Activated naive CD4-positive, alpha-beta T cell treated with anti-CD3 and anti-CD28 coated beads for 36 hours (primary cell): ENCODE data around the gene RBKS. TPM values are rescaled to one million over a fixed set of nuclear protein-coding genes. Genes with fewer than 3 reads are reported as not detected.

Source experiments
- CTCF ChIA-PET: fragments of 350-600 bp; sonication (Branson Sonifier 250); formaldehyde crosslinking; loops from one replicate; lab custom pipeline; 2021; ENCODE audit warnings: antibody characterized with exemption; lab: Charles Lee
- DNase-seq: peaks from one replicate; pipeline ENCODE4 v3.0.0-alpha.2; 2020
- H3K27ac Mint-ChIP-seq: one replicate; pipeline ENCODE4 v1.8.0; 2021; ENCODE audit warnings: mild to moderate bottlenecking, mixed read lengths
- H3K27me3 Mint-ChIP-seq: one replicate; pipeline ENCODE4 v1.8.0; 2021; ENCODE audit warnings: low read depth, mixed read lengths
- H3K36me3 Mint-ChIP-seq: one replicate; pipeline ENCODE4 v1.8.0; 2021; ENCODE audit warnings: low read depth, mixed read lengths
- H3K4me1 Mint-ChIP-seq: one replicate; pipeline ENCODE4 v1.8.0; 2021; ENCODE audit warnings: low read depth, mixed read lengths
- H3K4me3 Mint-ChIP-seq: one replicate; pipeline ENCODE4 v1.8.0; 2021; ENCODE audit warnings: mild to moderate bottlenecking, moderate library complexity, mixed read lengths
- H3K9me3 Mint-ChIP-seq: one replicate; pipeline ENCODE4 v1.8.0; 2021; ENCODE audit warnings: mixed read lengths
- intact Hi-C: fragments of 100-400 bp; cut with micrococcal nuclease; formaldehyde crosslinking; loops from one replicate; pipeline ENCODE4 v1.15.1; 2023
- total RNA-seq, 2 experiments: library from RNA; stranded (reverse); gene quantifications; one replicate each; pipeline ENCODE4 v1.2.3, GENCODE V29; 2021

Gene RBKS
- total RNA-seq, 2 experiments from 2014 or later, result 1.1 to 1.2 TPM

GRCh38 chr2:27860111-27860510, 30.1 kb downstream of the RBKS start:
- H3K27me3 Mint-ChIP-seq, result no peaks in the 10 kb centered on the region
- no peak overlapping the region for H3K27ac Mint-ChIP-seq
- CTCF ChIA-PET, result no interaction called here
- H3K9me3 Mint-ChIP-seq, result peaks cover 7% of the 10 kb centered on the region
- intact Hi-C loops, result loop anchor here (1.0 kb wide), 1 partner anchor 42 kb away; no protein-coding TSS in a partner anchor
- peaks cover 19% of the 10 kb centered on the region for H3K4me1 Mint-ChIP-seq
- no peak overlapping the region for H3K4me3 Mint-ChIP-seq
- DNase-seq, result no peak
- no peaks in the 10 kb centered on the region for H3K36me3 Mint-ChIP-seq

GRCh38 chr2:27857417-27858172, 32.6 kb downstream of the RBKS start:
- Mint-ChIP-seq H3K4me1 (peaks cover 21% of the 10 kb centered on the region), H3K9me3 (peaks cover 7% of the 10 kb centered on the region), H3K36me3 (no peaks in the 10 kb centered on the region), H3K4me3 (no peak overlapping the region), H3K27me3 (no peaks in the 10 kb centered on the region), H3K27ac (no peak overlapping the region)
- intact Hi-C loops, result no loop called here
- CTCF ChIA-PET, result interaction anchor here (0.7 to 1.8 kb wide), 3 partner anchors 9 to 209 kb away, joined by 3 to 6 read pairs (median 3); no protein-coding TSS in a partner anchor
- DNase-seq, result no peak

- Mint-ChIP-seq H3K4me1 (peaks cover 21% of the 10 kb centered on the region), H3K36me3 (no peaks in the 10 kb centered on the region), H3K4me3 (no peak overlapping the region), H3K27ac (no peak overlapping the region), H3K9me3 (peaks cover 7% of the 10 kb centered on the region), H3K27me3 (no peaks in the 10 kb centered on the region)
- no peak for DNase-seq
- intact Hi-C loops, result no loop called here
- CTCF ChIA-PET, result interaction anchor here (0.7 to 1.8 kb wide), 3 partner anchors 9 to 210 kb away, joined by 3 to 6 read pairs (median 3); no protein-coding TSS in a partner anchor
Measured at GRCh38 chr2:27856956-27857355, 33.2 kb downstream of the RBKS start.

- Mint-ChIP-seq H3K9me3 (peaks cover 7% of the 10 kb centered on the region), H3K27me3 (no peaks in the 10 kb centered on the region), H3K27ac (no peak overlapping the region), H3K36me3 (no peaks in the 10 kb centered on the region), H3K4me3 (no peak overlapping the region), H3K4me1 (peaks cover 21% of the 10 kb centered on the region)
- DNase-seq, result no peak
- intact Hi-C loops, result no loop called here
- CTCF ChIA-PET, result interaction anchor here (0.8 to 1.8 kb wide), 3 partner anchors 8 to 151 kb away, joined by 3 to 6 read pairs (median 3); no protein-coding TSS in a partner anchor
Measured at GRCh38 chr2:27856386-27856785, 33.8 kb downstream of the RBKS start.

GRCh38 chr2:27855476-27855875, 34.7 kb downstream of the RBKS start:
- intact Hi-C loops, result no loop called here
- Mint-ChIP-seq H3K36me3 (no peaks in the 10 kb centered on the region), H3K4me3 (no peak overlapping the region), H3K4me1 (peaks cover 17% of the 10 kb centered on the region), H3K9me3 (peaks cover 7% of the 10 kb centered on the region), H3K27me3 (no peaks in the 10 kb centered on the region), H3K27ac (no peak overlapping the region)
- CTCF ChIA-PET, result no interaction called here
- no peak for DNase-seq

GRCh38 chr2:27854229-27854862, 35.8 kb downstream of the RBKS start:
- H3K4me3 Mint-ChIP-seq, result no peak overlapping the region
- intact Hi-C loops, result no loop called here
- DNase-seq, result no peak
- H3K27me3 Mint-ChIP-seq, result no peaks in the 10 kb centered on the region
- peaks cover 6% of the 10 kb centered on the region for H3K4me1 Mint-ChIP-seq
- CTCF ChIA-PET, result interaction anchor here (0.6 kb wide), 1 partner anchor 127 kb away, joined by 5 read pairs; no protein-coding TSS in a partner anchor
- peaks cover 7% of the 10 kb centered on the region for H3K9me3 Mint-ChIP-seq
- H3K27ac Mint-ChIP-seq, result no peak overlapping the region
- no peaks in the 10 kb centered on the region for H3K36me3 Mint-ChIP-seq

- Mint-ChIP-seq H3K4me1 (peaks cover 6% of the 10 kb centered on the region), H3K36me3 (no peaks in the 10 kb centered on the region), H3K4me3 (no peak overlapping the region), H3K27me3 (no peaks in the 10 kb centered on the region), H3K9me3 (peaks cover 3% of the 10 kb centered on the region), H3K27ac (no peak overlapping the region)
- no peak for DNase-seq
- intact Hi-C loops, result no loop called here
- CTCF ChIA-PET, result interaction anchor here (1.4 kb wide), 1 partner anchor 19 kb away, joined by 3 read pairs; no protein-coding TSS in a partner anchor
Measured at GRCh38 chr2:27852691-27853090, 37.5 kb downstream of the RBKS start.

- CTCF ChIA-PET, result interaction anchor here (0.9 kb wide), 1 partner anchor 11 kb away, joined by 3 read pairs; no protein-coding TSS in a partner anchor
- DNase-seq, result no peak
- Mint-ChIP-seq H3K27ac (no peak overlapping the region), H3K27me3 (no peaks in the 10 kb centered on the region), H3K4me1 (no peaks in the 10 kb centered on the region), H3K9me3 (no peaks in the 10 kb centered on the region), H3K36me3 (no peaks in the 10 kb centered on the region), H3K4me3 (no peak overlapping the region)
- intact Hi-C loops, result no loop called here
Measured at GRCh38 chr2:27849558-27850205, 40.5 kb downstream of the RBKS start.

- no peak for DNase-seq
- intact Hi-C loops, result no loop called here
- no peak overlapping the region for H3K27ac Mint-ChIP-seq
- H3K36me3 Mint-ChIP-seq, result no peaks in the 10 kb centered on the region
- no peaks in the 10 kb centered on the region for H3K9me3 Mint-ChIP-seq
- H3K4me1 Mint-ChIP-seq, result no peaks in the 10 kb centered on the region
- CTCF ChIA-PET, result interaction anchor here (1.8 kb wide), 1 partner anchor 10 kb away, joined by 6 read pairs; no protein-coding TSS in a partner anchor
- no peak overlapping the region for H3K4me3 Mint-ChIP-seq
- H3K27me3 Mint-ChIP-seq, result no peaks in the 10 kb centered on the region
Measured at GRCh38 chr2:27847333-27847732, 42.9 kb downstream of the RBKS start.

GRCh38 chr2:27844821-27845255, 45.3 kb downstream of the RBKS start:
- CTCF ChIA-PET, result no interaction called here
- Mint-ChIP-seq H3K36me3 (no peaks in the 10 kb centered on the region), H3K27ac (no peak overlapping the region), H3K27me3 (no peaks in the 10 kb centered on the region), H3K4me3 (no peak overlapping the region), H3K9me3 (no peaks in the 10 kb centered on the region), H3K4me1 (no peaks in the 10 kb centered on the region)
- no peak for DNase-seq
- intact Hi-C loops, result no loop called here

GRCh38 chr2:27843992-27844391, 46.2 kb downstream of the RBKS start:
- Mint-ChIP-seq H3K4me1 (no peaks in the 10 kb centered on the region), H3K27me3 (no peaks in the 10 kb centered on the region), H3K27ac (no peak overlapping the region), H3K36me3 (no peaks in the 10 kb centered on the region), H3K4me3 (no peak overlapping the region), H3K9me3 (no peaks in the 10 kb centered on the region)
- no peak for DNase-seq
- CTCF ChIA-PET, result no interaction called here
- intact Hi-C loops, result no loop called here

GRCh38 chr2:27842894-27843293, 47.3 kb downstream of the RBKS start:
- Mint-ChIP-seq H3K9me3 (no peaks in the 10 kb centered on the region), H3K4me1 (no peaks in the 10 kb centered on the region), H3K27ac (no peak overlapping the region), H3K27me3 (no peaks in the 10 kb centered on the region), H3K36me3 (no peaks in the 10 kb centered on the region), H3K4me3 (no peak overlapping the region)
- DNase-seq, result no peak
- intact Hi-C loops, result no loop called here
- CTCF ChIA-PET, result interaction anchor here (1.4 kb wide), 1 partner anchor 29 kb away, joined by 4 read pairs; no protein-coding TSS in a partner anchor
